ENCODE data around the gene ARHGAP6. TPM values are rescaled to one million over a fixed set of nuclear protein-coding genes. Genes with fewer than 3 reads are reported as not detected.

Gene ARHGAP6
- total and polyA plus RNA-seq, 2 of the 13 experiments (the other 11 are each of a cell fraction or from before 2014, with no cell fraction given), result 0.11 TPM; not detected in 1

GRCh38 chrX:11111037-11111851 lies 554.5 kb downstream of the ARHGAP6 start, which contains the start of gene HCCS (continued):
- TF ChIP-seq SP2 (CRISPR knock-in tag; IDR thresholded peaks at IDR 0.05) (peak; percentile 87), TBX3 (IDR thresholded peaks at IDR 0.05; ENCODE audit: borderline replicate concordance) (no peak), SP4 (CRISPR knock-in tag; IDR thresholded peaks at IDR 0.05) (peak; percentile 53; the same call in 1 of the 2 replicates), BRF2 (CRISPR knock-in tag; IDR thresholded peaks at IDR 0.05) (no peak), NFKB2 (CRISPR knock-in tag; IDR thresholded peaks at IDR 0.05; ENCODE audit: borderline replicate concordance) (no peak), TRAFD1 (CRISPR knock-in tag; IDR thresholded peaks at IDR 0.05; ENCODE audit: borderline replicate concordance) (no peak), ATF7 (IDR thresholded peaks at IDR 0.05) (no peak), ATF7 (CRISPR knock-in tag; IDR thresholded peaks at IDR 0.05) (no peak), DRAP1 (CRISPR knock-in tag; IDR thresholded peaks at IDR 0.05) (0 out of 2 replicates have a peak, but pooled peaks have one; percentile 20), KDM5A (IDR thresholded peaks at IDR 0.05; ENCODE audit: borderline replicate concordance, low read length) (peak; percentile 25; the same call in 1 of the 2 replicates), ZFY (CRISPR knock-in tag; IDR thresholded peaks at IDR 0.05) (peak; percentile 52; the same call in 1 of the 2 replicates), NBN (conservative IDR thresholded peaks at IDR 0.05) (no peak), SKIL (CRISPR knock-in tag; IDR thresholded peaks at IDR 0.05; ENCODE audit: borderline replicate concordance) (no peak)
- TF ChIP-seq, protein P1, sequence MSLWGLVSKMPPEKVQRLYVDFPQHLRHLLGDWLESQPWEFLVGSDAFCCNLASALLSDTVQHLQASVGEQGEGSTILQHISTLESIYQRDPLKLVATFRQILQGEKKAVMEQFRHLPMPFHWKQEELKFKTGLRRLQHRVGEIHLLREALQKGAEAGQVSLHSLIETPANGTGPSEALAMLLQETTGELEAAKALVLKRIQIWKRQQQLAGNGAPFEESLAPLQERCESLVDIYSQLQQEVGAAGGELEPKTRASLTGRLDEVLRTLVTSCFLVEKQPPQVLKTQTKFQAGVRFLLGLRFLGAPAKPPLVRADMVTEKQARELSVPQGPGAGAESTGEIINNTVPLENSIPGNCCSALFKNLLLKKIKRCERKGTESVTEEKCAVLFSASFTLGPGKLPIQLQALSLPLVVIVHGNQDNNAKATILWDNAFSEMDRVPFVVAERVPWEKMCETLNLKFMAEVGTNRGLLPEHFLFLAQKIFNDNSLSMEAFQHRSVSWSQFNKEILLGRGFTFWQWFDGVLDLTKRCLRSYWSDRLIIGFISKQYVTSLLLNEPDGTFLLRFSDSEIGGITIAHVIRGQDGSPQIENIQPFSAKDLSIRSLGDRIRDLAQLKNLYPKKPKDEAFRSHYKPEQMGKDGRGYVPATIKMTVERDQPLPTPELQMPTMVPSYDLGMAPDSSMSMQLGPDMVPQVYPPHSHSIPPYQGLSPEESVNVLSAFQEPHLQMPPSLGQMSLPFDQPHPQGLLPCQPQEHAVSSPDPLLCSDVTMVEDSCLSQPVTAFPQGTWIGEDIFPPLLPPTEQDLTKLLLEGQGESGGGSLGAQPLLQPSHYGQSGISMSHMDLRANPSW (CRISPR knock-in tag; IDR thresholded peaks at IDR 0.05; ENCODE audit: borderline replicate concordance), result no peak

Data from HepG2 (cell line).